ACHN (cell line): Measurements from ENCODE around the gene ORMDL2.

ENCODE experiments used
- DNase-seq: peaks from one replicate; pipeline ENCODE4 v3.0.0-alpha.2; 2015
- in situ Hi-C: cut with HindIII; loops from 2 replicates; pipeline ENCODE4 v1.10.0; 2017; ENCODE audit warnings: low sequenced_read_pairs, low pct_ligation_motif_present, low pct_unique_long_range_greater_than_20kb

ORMDL2 gene

GRCh38 chr12:55817345-55818139 is at the start of gene ORMDL2, which contains the start of gene SARNP:
Gene ORMDL2, plus strand, starts transcription at chr12:55818041. Its CDS starts 959 bp downstream, at chr12:55819000.
Gene SARNP, minus strand, starts transcription at chr12:55817724. Its CDS starts 23 bp downstream, at chr12:55817701.
- in situ Hi-C loops, result no loop called here
- peak; percentile 100 for DNase-seq

GRCh38 chr12:55771736-55772135 is 46.1 kb upstream of the ORMDL2 start:
- in situ Hi-C loops, result no loop called here
- no peak for DNase-seq

DNA sequence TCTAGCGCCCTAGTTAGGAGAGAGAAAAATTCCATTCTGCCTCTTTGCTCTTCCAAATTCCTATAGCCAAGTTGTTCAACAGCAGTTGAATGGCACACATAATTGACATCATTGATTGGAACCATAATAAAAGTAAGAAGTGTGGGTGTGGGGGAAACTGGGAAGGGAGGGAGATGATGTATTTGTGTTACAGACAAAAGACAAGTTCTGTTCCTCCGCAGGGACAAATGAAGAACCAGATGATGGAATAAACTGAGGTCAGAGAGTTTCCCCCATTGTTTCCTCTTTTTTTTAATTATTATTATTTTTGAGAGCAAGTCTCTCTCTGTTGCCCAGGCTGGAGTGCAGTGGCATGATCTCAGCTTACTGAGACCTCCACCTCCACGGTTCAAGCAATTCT is 40.0 kb upstream of the ORMDL2 start:
- DNase-seq, result no peak
- in situ Hi-C loops, result no loop called here

- DNase-seq, result no peak
- in situ Hi-C loops, result no loop called here
Observed at GRCh38 chr12:55780685-55781084, 37.2 kb upstream of the ORMDL2 start.

DNA sequence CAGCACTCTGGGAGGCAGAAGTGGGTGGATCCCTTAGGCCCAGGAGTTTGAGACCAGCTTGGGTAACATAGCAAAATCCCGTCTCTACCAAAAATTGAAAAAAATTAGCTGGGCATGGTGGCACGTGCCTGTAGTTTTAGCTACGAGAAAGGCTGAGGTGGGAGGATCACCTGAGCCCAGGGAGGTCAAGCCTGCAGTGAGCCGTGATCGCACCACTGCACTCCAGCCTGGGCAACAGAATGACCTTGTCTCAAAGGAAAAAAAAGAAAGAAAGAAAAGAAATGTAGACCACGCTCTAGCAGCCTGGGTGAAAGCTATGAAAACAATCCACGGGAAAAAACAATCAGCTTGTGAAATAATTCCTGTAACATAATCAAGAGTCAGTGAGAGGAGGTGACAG is 29.3 kb upstream of the ORMDL2 start:
- no peak for DNase-seq
- in situ Hi-C loops, result no loop called here

DNA sequence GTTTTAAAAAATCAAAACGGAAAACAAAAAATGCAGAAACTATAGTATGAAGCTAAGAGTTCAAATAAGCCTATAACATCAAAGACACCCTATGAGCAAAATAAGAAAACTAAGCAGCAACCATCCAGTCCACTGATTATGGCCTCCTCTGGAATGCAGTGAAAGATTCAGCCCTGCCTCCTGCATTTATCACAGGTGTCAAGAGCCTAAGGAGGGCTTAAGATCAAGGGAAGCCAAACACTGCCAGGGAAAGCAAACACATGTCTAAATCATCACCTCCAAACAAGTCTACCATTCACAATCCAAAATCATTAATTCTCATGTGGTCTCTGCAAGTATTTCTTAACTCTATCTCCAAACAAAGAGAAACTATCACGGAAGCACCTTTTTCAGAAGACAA is 28.7 kb upstream of the ORMDL2 start:
- in situ Hi-C loops, result no loop called here
- DNase-seq, result no peak

GRCh38 chr12:55789893-55790292 is 27.9 kb upstream of the ORMDL2 start:
- in situ Hi-C loops, result no loop called here
- no peak for DNase-seq

DNA sequence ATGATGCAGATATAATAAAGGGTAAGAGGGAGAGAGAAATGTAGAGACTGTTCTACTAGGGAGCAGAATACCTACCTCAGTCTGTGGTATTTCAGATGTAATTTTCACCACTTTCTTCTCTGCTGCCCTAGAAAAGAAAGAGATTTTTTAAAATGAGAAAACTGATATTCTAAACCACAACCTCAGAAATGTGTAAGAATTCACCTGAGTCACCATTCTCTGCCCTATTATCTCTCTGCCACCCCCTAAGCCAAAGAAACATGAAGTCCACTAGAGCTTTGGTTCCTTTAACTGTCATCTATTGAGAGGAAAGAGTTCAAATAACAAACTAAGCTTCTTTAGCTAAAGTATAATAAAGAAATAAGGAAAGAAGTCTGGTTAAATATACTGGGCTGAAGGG is 21.9 kb upstream of the ORMDL2 start:
- in situ Hi-C loops, result no loop called here

DNA sequence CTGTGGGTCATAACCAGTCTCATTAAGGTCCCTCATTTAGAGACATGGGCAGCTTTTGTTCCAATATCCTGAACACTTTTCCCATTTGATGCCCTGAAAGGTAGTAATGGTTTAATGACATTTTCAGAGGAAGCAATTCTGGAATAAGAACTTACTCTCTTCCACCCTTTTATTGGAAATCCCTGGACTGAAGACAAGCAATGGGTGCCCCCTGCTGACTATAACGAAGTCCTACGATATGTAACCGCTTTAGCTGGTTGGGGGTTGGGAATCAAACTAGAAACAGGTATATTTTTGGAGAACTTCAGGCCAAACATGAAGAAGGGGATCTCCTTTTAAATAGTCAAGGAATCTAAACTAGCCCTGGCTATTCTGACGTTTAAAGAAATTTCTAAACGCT is 20.8 kb upstream of the ORMDL2 start:
- in situ Hi-C loops, result no loop called here
- DNase-seq, result peak; percentile 65

More for the DNA sequence above, 21.9 kb upstream of the ORMDL2 start:
- DNase-seq, result no peak

DNA sequence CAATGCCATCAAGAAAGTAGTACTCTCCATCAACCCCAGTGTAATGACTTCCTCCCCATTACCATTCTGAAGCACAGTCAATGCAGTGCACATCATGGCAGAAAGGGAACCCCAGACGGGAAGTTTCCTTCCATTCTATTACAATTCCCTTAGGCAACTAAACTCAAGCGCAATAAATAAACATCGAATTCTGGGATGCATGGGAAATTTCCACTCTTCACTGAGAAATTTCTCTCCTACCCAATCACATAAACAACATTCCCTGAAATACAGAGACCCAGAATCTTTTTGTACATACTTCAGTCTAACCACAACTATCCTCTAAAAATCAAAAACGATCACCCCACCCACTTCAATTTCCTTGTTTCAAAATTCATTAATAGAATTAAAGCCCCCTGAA is 20.3 kb upstream of the ORMDL2 start:
- no peak for DNase-seq
- in situ Hi-C loops, result no loop called here

DNA sequence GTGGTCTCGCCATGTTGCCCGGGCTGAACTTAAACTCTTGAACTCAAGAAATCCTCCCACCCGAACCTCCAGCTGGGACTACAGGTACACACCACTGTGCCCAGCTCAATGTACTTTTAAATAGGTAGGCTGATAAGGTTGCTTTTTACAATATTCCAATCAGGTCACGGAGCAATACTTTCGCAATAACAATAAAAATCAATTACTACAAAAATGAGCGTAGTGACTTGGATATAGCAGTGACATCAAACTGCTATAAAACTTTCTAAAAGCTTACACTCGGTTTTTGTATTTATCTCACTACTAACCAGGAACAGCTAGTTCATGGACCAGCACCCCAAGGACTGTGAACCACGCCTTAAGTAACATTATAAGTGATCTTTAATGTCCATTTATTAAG is 10.9 kb upstream of the ORMDL2 start:
- no peak for DNase-seq
- in situ Hi-C loops, result no loop called here

DNA sequence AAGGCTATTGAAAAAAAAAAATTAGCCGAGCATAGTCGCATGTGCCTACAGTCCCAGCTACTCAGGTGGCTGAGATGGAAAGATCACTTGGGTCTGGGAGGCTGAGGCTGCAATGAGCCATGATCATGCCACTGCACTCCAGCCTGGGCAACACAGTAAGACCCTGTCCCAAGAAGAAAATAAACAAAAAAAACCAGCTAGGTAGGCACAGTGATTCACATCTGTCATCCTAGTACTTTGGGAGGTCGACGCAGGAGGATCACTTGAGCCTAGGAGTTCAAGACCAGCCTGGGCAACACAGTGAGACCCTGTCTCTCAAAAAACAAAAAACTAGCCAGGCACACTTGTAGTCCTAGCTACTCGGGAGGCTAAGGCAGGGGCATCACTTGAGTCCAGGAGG is 8.6 kb upstream of the ORMDL2 start:
- no peak for DNase-seq
- in situ Hi-C loops, result no loop called here

- in situ Hi-C loops, result no loop called here
Observed at GRCh38 chr12:55812088-55812487, 5.8 kb upstream of the ORMDL2 start.

GRCh38 chr12:55814257-55814656 is 3.6 kb upstream of the ORMDL2 start:
- in situ Hi-C loops, result no loop called here
- no peak for DNase-seq

More at GRCh38 chr12:55812088-55812487, 5.8 kb upstream of the ORMDL2 start:
- no peak for DNase-seq

GRCh38 chr12:55815473-55815872 is 2.4 kb upstream of the ORMDL2 start:
- no peak for DNase-seq
- in situ Hi-C loops, result no loop called here

- in situ Hi-C loops, result no loop called here
Observed at GRCh38 chr12:55816881-55817344, 928 bp upstream of the ORMDL2 start.

GRCh38 chr12:55818140-55818728 is 393 bp downstream of the ORMDL2 start:
- in situ Hi-C loops, result no loop called here
- peak; percentile 35 for DNase-seq

More at GRCh38 chr12:55816881-55817344, 928 bp upstream of the ORMDL2 start:
- DNase-seq, result peak; percentile 34

DNA sequence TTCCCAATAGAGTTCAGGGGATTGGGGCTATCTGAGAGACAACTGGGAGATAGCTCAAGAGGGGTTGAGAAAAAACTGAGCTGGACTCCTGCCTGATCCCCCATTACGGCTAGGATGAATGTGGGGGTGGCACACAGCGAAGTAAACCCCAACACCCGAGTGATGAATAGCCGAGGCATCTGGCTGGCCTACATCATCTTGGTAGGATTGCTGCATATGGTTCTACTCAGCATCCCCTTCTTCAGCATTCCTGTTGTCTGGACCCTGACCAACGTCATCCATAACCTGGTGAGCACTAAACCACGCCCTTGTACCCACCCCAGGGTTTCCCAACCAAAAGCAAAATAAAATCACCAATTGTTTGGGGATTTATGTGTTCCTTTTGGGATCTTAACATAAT is 1.0 kb downstream of the ORMDL2 start:
- no peak for DNase-seq
- in situ Hi-C loops, result no loop called here

DNA sequence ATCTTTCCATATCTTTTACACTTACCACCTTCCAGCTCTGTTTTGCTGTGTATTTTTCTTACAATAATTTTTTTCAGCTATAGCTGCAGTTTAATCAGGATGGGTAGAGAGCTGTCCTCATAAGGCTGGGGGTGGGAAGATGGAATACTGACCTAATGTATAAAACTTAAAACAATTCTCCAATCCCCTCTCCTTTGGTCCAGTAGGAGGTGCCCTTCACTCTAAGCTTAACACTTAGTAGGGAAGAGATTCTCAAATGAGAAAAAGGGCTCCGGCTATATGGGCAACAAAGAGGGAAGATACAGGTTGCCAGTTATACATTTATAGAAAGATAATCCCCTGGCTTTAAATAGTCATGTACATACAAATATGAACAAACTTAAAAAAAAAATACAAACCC is 2.8 kb downstream of the ORMDL2 start:
- DNase-seq, result peak; percentile 28
- in situ Hi-C loops, result no loop called here

GRCh38 chr12:55822228-55822627 is 4.4 kb downstream of the ORMDL2 start:
- in situ Hi-C loops, result no loop called here
- peak; percentile 73 for DNase-seq
